GM19467 (cell line): Measurements from ENCODE around the gene USP7.
A peak's percentile ranks its signal among the peaks of the same experiment; 100 is the strongest.
"Not testable (repeated sequence)": the region's sequence is repeated elsewhere in the genome, so short reads cannot be mapped to it uniquely, and the experiment has no call there.

Experiments
- ATAC-seq: cut with Tn5 transposase; IDR thresholded peaks from one replicate; pipeline ENCODE4 v1.9.1; 2021; ENCODE audit warnings: mild to moderate bottlenecking, moderate library complexity; ENCODE audit not compliant: unreplicated experiment

Gene USP7

GRCh38 chr16:8963821-8964441 is at the start of gene USP7:
Gene USP7, minus strand, starts transcription at chr16:8963906. Its CDS starts 621 bp downstream, at chr16:8963285.
- ATAC-seq, result peak; percentile 77

- ATAC-seq, result no peak
These were observed 49.8 kb upstream of the USP7 start for GRCh38 chr16:9013508-9013864.

GRCh38 chr16:9012848-9013507 is 49.3 kb upstream of the USP7 start:
- ATAC-seq, result no peak

GRCh38 chr16:9012330-9012729 is 48.6 kb upstream of the USP7 start:
- ATAC-seq, result no peak

GRCh38 chr16:9008601-9009260 is 45.0 kb upstream of the USP7 start:
- no peak for ATAC-seq

GRCh38 chr16:9007177-9007794 is 43.6 kb upstream of the USP7 start:
- ATAC-seq, result no peak

GRCh38 chr16:9004183-9004582 is 40.5 kb upstream of the USP7 start:
- ATAC-seq, result no peak

- ATAC-seq, result no peak
These were observed 40.1 kb upstream of the USP7 start for GRCh38 chr16:9003763-9004162.

- ATAC-seq, result no peak
These were observed 39.6 kb upstream of the USP7 start for GRCh38 chr16:9003322-9003721.

- no peak for ATAC-seq
These were observed 38.3 kb upstream of the USP7 start for GRCh38 chr16:9002042-9002441.

GRCh38 chr16:9000664-9001063 is 37.0 kb upstream of the USP7 start:
- ATAC-seq, result no peak

GRCh38 chr16:8999800-9000199 is 36.1 kb upstream of the USP7 start:
- ATAC-seq, result no peak

- no peak for ATAC-seq
These were observed 34.4 kb upstream of the USP7 start for GRCh38 chr16:8998108-8998507.

GRCh38 chr16:8996891-8997290 is 33.2 kb upstream of the USP7 start:
- no peak for ATAC-seq

GRCh38 chr16:8990445-8990844 is 26.7 kb upstream of the USP7 start:
- no peak for ATAC-seq

GRCh38 chr16:8989099-8989878 is 25.6 kb upstream of the USP7 start:
- ATAC-seq, result no peak

GRCh38 chr16:8986818-8987191 is 23.1 kb upstream of the USP7 start:
- no peak for ATAC-seq

GRCh38 chr16:8986111-8986510 is 22.4 kb upstream of the USP7 start:
- no peak for ATAC-seq

- ATAC-seq, result no peak
These were observed 19.1 kb upstream of the USP7 start for GRCh38 chr16:8982816-8983215.

- ATAC-seq, result not testable (repeated sequence)
These were observed 18.2 kb upstream of the USP7 start for GRCh38 chr16:8981901-8982300.

GRCh38 chr16:8976189-8976588 is 12.5 kb upstream of the USP7 start:
- not testable (repeated sequence) for ATAC-seq
